Kidney epithelial cell (primary cell): ENCODE measurements around the gene SMG7. TPM values are rescaled to one million over a fixed set of nuclear protein-coding genes. Genes with fewer than 3 reads are reported as not detected.

Experiments
- DNase-seq: peaks from one replicate; pipeline ENCODE4 v3.0.0-alpha.2; 2010; ENCODE audit warnings: low read depth
- H3K27me3 ChIP-seq: 2 replicates; pipeline ENCODE4 v1.6.0; 2011; ENCODE audit warnings: low read length; ENCODE audit not compliant: control insufficient read depth, insufficient read depth
- H3K36me3 ChIP-seq: 2 replicates; pipeline ENCODE4 v1.5.1; 2011; ENCODE audit warnings: low read length; ENCODE audit not compliant: control insufficient read depth, insufficient read depth
- H3K4me3 ChIP-seq: 2 replicates; pipeline ENCODE4 v1.5.1; 2011; ENCODE audit warnings: low read depth, mild to moderate bottlenecking, control low read depth, low read length
- CTCF ChIP-seq: IDR thresholded peaks from 2 replicates; pipeline ENCODE4 v1.5.1; 2011; ENCODE audit warnings: mild to moderate bottlenecking, moderate library complexity, low read length, control low read depth, inconsistent platforms; ENCODE audit not compliant: insufficient read depth, poor library complexity, severe bottlenecking
- total RNA-seq: library from RNA; depleted of rRNA; stranded (reverse); fragments of >200 nt; gene quantifications from 2 replicates; pipeline ENCODE4 v1.2.3, GENCODE V29; 2015

SMG7 gene
- total RNA-seq, 1 donor from 2014 or later = 62.2 TPM

- no peaks in the 10 kb centered on the region for H3K27me3 ChIP-seq
- no peak overlapping the region for H3K4me3 ChIP-seq
- H3K36me3 ChIP-seq = no peaks in the 10 kb centered on the region
- no peak for DNase-seq
- no peak for TF ChIP-seq CTCF
Measured at GRCh38 chr1:183480971-183481441, 8.7 kb downstream of the SMG7 start.

- no peak for TF ChIP-seq CTCF
- no peaks in the 10 kb centered on the region for H3K36me3 ChIP-seq
Measured at GRCh38 chr1:183483224-183483623, 10.9 kb downstream of the SMG7 start.

GRCh38 chr1:183484254-183484653 is 12.0 kb downstream of the SMG7 start:
- TF ChIP-seq CTCF = no peak
- Histone ChIP-seq H3K27me3 (no peaks in the 10 kb centered on the region), H3K36me3 (no peaks in the 10 kb centered on the region), H3K4me3 (no peak overlapping the region)
- DNase-seq = no peak

More at GRCh38 chr1:183483224-183483623, 10.9 kb downstream of the SMG7 start:
- no peak overlapping the region for H3K4me3 ChIP-seq
- no peaks in the 10 kb centered on the region for H3K27me3 ChIP-seq
- DNase-seq = no peak

- TF ChIP-seq CTCF = no peak
- H3K36me3 ChIP-seq = no peaks in the 10 kb centered on the region
- no peak for DNase-seq
- no peak overlapping the region for H3K4me3 ChIP-seq
- no peaks in the 10 kb centered on the region for H3K27me3 ChIP-seq
Measured at GRCh38 chr1:183484851-183485250, 12.6 kb downstream of the SMG7 start.

GRCh38 chr1:183487674-183488442 is 15.6 kb downstream of the SMG7 start:
- no peak for TF ChIP-seq CTCF
- no peaks in the 10 kb centered on the region for H3K36me3 ChIP-seq
- no peak overlapping the region for H3K4me3 ChIP-seq
- no peaks in the 10 kb centered on the region for H3K27me3 ChIP-seq
- DNase-seq = no peak

- Histone ChIP-seq H3K27me3 (no peaks in the 10 kb centered on the region), H3K4me3 (no peak overlapping the region), H3K36me3 (no peaks in the 10 kb centered on the region)
- DNase-seq = no peak
- no peak for TF ChIP-seq CTCF
Measured at GRCh38 chr1:183490932-183491331, 18.6 kb downstream of the SMG7 start.
